ENCODE results near the gene C10orf88. TPM values are rescaled to one million over a fixed set of nuclear protein-coding genes. Genes with fewer than 3 reads are reported as not detected.

Gene C10orf88
- total and polyA plus RNA-seq, 2 of the 13 experiments (the other 11 are each of a cell fraction or from before 2014, with no cell fraction given), result 4.6 to 11.8 TPM

DNA sequence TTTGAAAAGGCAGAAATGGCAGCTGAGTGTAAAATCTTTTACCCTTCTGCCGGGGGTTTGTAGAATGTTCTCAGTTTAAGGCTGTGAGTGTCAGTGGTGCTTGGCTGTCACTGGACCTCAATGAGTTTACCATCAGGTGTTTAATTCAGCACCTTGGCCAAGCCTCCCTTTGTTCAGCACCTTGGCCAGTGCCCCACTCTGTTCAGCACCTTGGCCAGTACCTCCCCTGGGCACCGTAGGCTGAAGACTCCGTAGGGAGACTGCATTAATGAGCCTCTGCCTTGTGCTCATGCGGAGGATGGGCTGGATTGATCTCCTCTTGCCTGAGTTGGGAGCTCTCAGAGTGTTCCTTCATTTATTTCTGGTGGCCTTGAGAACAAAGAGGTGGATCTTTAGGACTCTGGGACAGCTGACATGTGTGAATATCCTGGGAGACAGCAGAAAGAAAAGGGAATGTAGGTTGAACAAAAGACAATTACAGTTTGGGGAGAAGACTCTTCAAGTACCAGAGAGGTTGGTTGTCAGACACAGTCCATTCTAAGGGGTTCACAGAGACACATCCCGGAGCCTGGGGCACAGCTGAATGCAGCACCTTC is 42.0 kb downstream of the C10orf88 start (continued):
- TF ChIP-seq HOXA7 (CRISPR knock-in tag; IDR thresholded peaks at IDR 0.05) (peak; percentile 99), HIVEP1 (CRISPR knock-in tag; IDR thresholded peaks at IDR 0.05) (peak; percentile 96), FOXA3 (CRISPR knock-in tag; IDR thresholded peaks at IDR 0.05) (peak; percentile 90), ZC3H4 (CRISPR knock-in tag; IDR thresholded peaks at IDR 0.05; ENCODE audit: borderline replicate concordance) (peak; percentile 99), ZFP41 (CRISPR knock-in tag; IDR thresholded peaks at IDR 0.05; ENCODE audit: borderline replicate concordance) (peak; percentile 100), ZNF546 (CRISPR knock-in tag; conservative IDR thresholded peaks at IDR 0.05) (peak; percentile 100), KLF15 (CRISPR knock-in tag; IDR thresholded peaks at IDR 0.05; ENCODE audit: borderline replicate concordance) (peak; percentile 100), FOXM1 (CRISPR knock-in tag; IDR thresholded peaks at IDR 0.05) (peak; percentile 99), HDAC1 (CRISPR knock-in tag; IDR thresholded peaks at IDR 0.05) (peak; percentile 56; the same call in 1 of the 2 replicates), ZNF430 (CRISPR knock-in tag; IDR thresholded peaks at IDR 0.05) (peak; percentile 100), FOXK1 (CRISPR knock-in tag; IDR thresholded peaks at IDR 0.05; ENCODE audit: borderline replicate concordance, low read depth) (peak; percentile 100; the same call in 1 of the 2 replicates), STAT5B (CRISPR knock-in tag; IDR thresholded peaks at IDR 0.05) (peak; percentile 100), ZNF256 (CRISPR knock-in tag; conservative IDR thresholded peaks at IDR 0.05) (peak; percentile 100)
- TF ChIP-seq, protein P1, sequence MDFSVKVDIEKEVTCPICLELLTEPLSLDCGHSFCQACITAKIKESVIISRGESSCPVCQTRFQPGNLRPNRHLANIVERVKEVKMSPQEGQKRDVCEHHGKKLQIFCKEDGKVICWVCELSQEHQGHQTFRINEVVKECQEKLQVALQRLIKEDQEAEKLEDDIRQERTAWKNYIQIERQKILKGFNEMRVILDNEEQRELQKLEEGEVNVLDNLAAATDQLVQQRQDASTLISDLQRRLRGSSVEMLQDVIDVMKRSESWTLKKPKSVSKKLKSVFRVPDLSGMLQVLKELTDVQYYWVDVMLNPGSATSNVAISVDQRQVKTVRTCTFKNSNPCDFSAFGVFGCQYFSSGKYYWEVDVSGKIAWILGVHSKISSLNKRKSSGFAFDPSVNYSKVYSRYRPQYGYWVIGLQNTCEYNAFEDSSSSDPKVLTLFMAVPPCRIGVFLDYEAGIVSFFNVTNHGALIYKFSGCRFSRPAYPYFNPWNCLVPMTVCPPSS (IDR thresholded peaks at IDR 0.05), result no peak
- TF ChIP-seq, protein P2, sequence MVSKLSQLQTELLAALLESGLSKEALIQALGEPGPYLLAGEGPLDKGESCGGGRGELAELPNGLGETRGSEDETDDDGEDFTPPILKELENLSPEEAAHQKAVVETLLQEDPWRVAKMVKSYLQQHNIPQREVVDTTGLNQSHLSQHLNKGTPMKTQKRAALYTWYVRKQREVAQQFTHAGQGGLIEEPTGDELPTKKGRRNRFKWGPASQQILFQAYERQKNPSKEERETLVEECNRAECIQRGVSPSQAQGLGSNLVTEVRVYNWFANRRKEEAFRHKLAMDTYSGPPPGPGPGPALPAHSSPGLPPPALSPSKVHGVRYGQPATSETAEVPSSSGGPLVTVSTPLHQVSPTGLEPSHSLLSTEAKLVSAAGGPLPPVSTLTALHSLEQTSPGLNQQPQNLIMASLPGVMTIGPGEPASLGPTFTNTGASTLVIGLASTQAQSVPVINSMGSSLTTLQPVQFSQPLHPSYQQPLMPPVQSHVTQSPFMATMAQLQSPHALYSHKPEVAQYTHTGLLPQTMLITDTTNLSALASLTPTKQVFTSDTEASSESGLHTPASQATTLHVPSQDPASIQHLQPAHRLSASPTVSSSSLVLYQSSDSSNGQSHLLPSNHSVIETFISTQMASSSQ (IDR thresholded peaks at IDR 0.05; ENCODE audit: low read depth), result no peak
- TF ChIP-seq, protein P2 (CRISPR knock-in tag; IDR thresholded peaks at IDR 0.05; ENCODE audit: borderline replicate concordance), result peak; percentile 87
- TF ChIP-seq, protein P3, sequence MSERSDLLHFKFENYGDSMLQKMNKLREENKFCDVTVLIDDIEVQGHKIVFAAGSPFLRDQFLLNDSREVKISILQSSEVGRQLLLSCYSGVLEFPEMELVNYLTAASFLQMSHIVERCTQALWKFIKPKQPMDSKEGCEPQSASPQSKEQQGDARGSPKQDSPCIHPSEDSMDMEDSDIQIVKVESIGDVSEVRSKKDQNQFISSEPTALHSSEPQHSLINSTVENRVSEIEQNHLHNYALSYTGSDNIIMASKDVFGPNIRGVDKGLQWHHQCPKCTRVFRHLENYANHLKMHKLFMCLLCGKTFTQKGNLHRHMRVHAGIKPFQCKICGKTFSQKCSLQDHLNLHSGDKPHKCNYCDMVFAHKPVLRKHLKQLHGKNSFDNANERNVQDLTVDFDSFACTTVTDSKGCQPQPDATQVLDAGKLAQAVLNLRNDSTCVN (CRISPR knock-in tag; IDR thresholded peaks at IDR 0.05; ENCODE audit: borderline replicate concordance), result peak; percentile 99
- TF ChIP-seq, protein P4, sequence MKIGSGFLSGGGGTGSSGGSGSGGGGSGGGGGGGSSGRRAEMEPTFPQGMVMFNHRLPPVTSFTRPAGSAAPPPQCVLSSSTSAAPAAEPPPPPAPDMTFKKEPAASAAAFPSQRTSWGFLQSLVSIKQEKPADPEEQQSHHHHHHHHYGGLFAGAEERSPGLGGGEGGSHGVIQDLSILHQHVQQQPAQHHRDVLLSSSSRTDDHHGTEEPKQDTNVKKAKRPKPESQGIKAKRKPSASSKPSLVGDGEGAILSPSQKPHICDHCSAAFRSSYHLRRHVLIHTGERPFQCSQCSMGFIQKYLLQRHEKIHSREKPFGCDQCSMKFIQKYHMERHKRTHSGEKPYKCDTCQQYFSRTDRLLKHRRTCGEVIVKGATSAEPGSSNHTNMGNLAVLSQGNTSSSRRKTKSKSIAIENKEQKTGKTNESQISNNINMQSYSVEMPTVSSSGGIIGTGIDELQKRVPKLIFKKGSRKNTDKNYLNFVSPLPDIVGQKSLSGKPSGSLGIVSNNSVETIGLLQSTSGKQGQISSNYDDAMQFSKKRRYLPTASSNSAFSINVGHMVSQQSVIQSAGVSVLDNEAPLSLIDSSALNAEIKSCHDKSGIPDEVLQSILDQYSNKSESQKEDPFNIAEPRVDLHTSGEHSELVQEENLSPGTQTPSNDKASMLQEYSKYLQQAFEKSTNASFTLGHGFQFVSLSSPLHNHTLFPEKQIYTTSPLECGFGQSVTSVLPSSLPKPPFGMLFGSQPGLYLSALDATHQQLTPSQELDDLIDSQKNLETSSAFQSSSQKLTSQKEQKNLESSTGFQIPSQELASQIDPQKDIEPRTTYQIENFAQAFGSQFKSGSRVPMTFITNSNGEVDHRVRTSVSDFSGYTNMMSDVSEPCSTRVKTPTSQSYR (CRISPR knock-in tag; IDR thresholded peaks at IDR 0.05; ENCODE audit: borderline replicate concordance), result peak; percentile 98
- TF ChIP-seq, protein P5, sequence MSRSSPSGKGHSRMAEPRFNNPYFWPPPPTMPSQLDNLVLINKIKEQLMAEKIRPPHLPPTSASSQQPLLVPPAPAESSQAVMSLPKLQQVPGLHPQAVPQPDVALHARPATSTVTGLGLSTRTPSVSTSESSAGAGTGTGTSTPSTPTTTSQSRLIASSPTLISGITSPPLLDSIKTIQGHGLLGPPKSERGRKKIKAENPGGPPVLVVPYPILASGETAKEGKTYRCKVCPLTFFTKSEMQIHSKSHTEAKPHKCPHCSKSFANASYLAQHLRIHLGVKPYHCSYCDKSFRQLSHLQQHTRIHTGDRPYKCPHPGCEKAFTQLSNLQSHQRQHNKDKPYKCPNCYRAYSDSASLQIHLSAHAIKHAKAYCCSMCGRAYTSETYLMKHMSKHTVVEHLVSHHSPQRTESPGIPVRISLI (CRISPR knock-in tag; IDR thresholded peaks at IDR 0.05; ENCODE audit: borderline replicate concordance), result peak; percentile 79; the same call in 1 of the 2 replicates

All from HepG2 (cell line).